H1 (cell line): ENCODE data around the gene PRRX2. TPM values are rescaled to one million over a fixed set of nuclear protein-coding genes. Genes with fewer than 3 reads are reported as not detected.

Experiments
- CTCF ChIA-PET: fragments of 300-600 bp; sonication (Branson Sonifier 250); formaldehyde crosslinking; loops from one replicate; lab custom pipeline; 2021; ENCODE audit not compliant: partially characterized antibody; lab: Charles Lee
- POLR2A ChIA-PET: fragments of 300-600 bp; sonication (Branson Sonifier 250); formaldehyde crosslinking; loops from one replicate; lab custom pipeline; 2021; ENCODE audit warnings: inconsistent platforms; ENCODE audit not compliant: partially characterized antibody; lab: Charles Lee
- DNase-seq, 2 experiments: peaks; one replicate each; pipeline versions ENCODE4 v3.0.0 to v3.0.0-alpha.2; 2010 to 2022; ENCODE audit warnings: low spot score in 2 of 2, low read depth in 1 of 2, mixed read lengths in 1 of 2
- FAIRE-seq: peaks from 2 replicates; lab custom pipeline; 2011; peaks lifted over from hg19 to GRCh38; lab: Jason Lieb, UNC
- H2AFZ ChIP-seq: 2 replicates; pipeline ENCODE4 v1.8.1; 2012; ENCODE audit warnings: low read length, inconsistent platforms
- H2AK5ac ChIP-seq: 2 replicates; pipeline ENCODE4 v1.6.1; 2013; ENCODE audit warnings: low read depth, low read length
- H2BK120ac ChIP-seq: replicated peaks from 2 replicates; pipeline ENCODE3; 2013; ENCODE audit warnings: low read depth, low read length, inconsistent platforms
- H2BK12ac ChIP-seq: 2 replicates; pipeline ENCODE4 v1.6.1; 2013; ENCODE audit warnings: low read depth, low read length
- H2BK15ac ChIP-seq: 2 replicates; pipeline ENCODE4 v1.6.1; 2013; ENCODE audit warnings: low read length
- H2BK20ac ChIP-seq: 2 replicates; pipeline ENCODE4 v1.6.1; 2013; ENCODE audit warnings: low read length
- H2BK5ac ChIP-seq: 2 replicates; pipeline ENCODE4 v1.6.1; 2013; ENCODE audit warnings: low read depth, low read length
- H3K14ac ChIP-seq: 2 replicates; pipeline ENCODE4 v1.6.1; 2013; ENCODE audit warnings: inconsistent platforms; ENCODE audit not compliant: insufficient read length
- H3K18ac ChIP-seq: 2 replicates; pipeline ENCODE4 v1.6.1; 2013; ENCODE audit warnings: low read length; ENCODE audit errors: extremely low read depth
- H3K23ac ChIP-seq: 2 replicates; pipeline ENCODE4 v1.6.1; 2013; ENCODE audit warnings: inconsistent platforms; ENCODE audit not compliant: insufficient read length
- H3K23me2 ChIP-seq: 2 replicates; pipeline ENCODE4 v1.6.1; 2013; ENCODE audit warnings: low read depth, low read length
- H3K27ac ChIP-seq: 2 replicates; pipeline ENCODE4 v1.6.1; 2011; ENCODE audit warnings: low read depth, low read length, inconsistent platforms
- H3K27me3 ChIP-seq, 4 experiments: replicated peaks in 1 of 4; 1 replicate in 1 of 4; 2 replicates in 3 of 4; pipeline versions ENCODE4 v1.6.1 to v1.8.1; 2011 to 2013; ENCODE audit warnings: low read length in 3 of 4, mild to moderate bottlenecking in 3 of 4, inconsistent platforms in 2 of 4, mixed read lengths in 2 of 4, moderate library complexity in 1 of 4; ENCODE audit not compliant: control insufficient read depth in 3 of 4, insufficient read depth in 3 of 4; ENCODE audit errors: extremely low read depth in 1 of 4
- H3K36me3 ChIP-seq, 4 experiments: 2 replicates each; pipeline versions ENCODE4 v1.6.1 to v1.8.1; 2011 to 2013; ENCODE audit warnings: mild to moderate bottlenecking in 4 of 4, low read length in 3 of 4, moderate library complexity in 2 of 4, control low read depth in 1 of 4, inconsistent platforms in 1 of 4; ENCODE audit not compliant: insufficient read depth in 4 of 4, control insufficient read depth in 2 of 4
- H3K4ac ChIP-seq: replicated peaks from 2 replicates; pipeline ENCODE3; 2013; ENCODE audit warnings: low read length, low read depth, mixed read lengths, inconsistent platforms; ENCODE audit not compliant: insufficient read length
- H3K4me1 ChIP-seq, 4 experiments: replicated peaks in 1 of 4; 1 replicate in 1 of 4; 2 replicates in 3 of 4; pipeline versions ENCODE4 v1.6.1 to v1.8.1; 2011 to 2013; ENCODE audit warnings: low read length in 3 of 4, inconsistent platforms in 2 of 4, mixed read lengths in 1 of 4; ENCODE audit not compliant: insufficient read depth in 4 of 4, control insufficient read depth in 3 of 4
- H3K4me2 ChIP-seq, 2 experiments: 2 replicates each; pipeline versions ENCODE4 v1.6.1 to v1.8.1; 2011 to 2013; ENCODE audit warnings: low read depth in 2 of 2, low read length in 2 of 2, control low read depth in 1 of 2, inconsistent platforms in 1 of 2, mild to moderate bottlenecking in 1 of 2; ENCODE audit not compliant: insufficient read depth in 1 of 2
- H3K4me3 ChIP-seq, 4 experiments: fragments of 200-600, 300-600 bp in 1 of 4; sonication (generic), shearing (Covaris generic), sonication (Bioruptor Twin) in 1 of 4; 2 replicates each; pipeline versions ENCODE4 v1.5.1 to v1.8.1; 2011 to 2016; ENCODE audit warnings: low read length in 4 of 4, low read depth in 3 of 4, control low read depth in 2 of 4, inconsistent platforms in 2 of 4, mild to moderate bottlenecking in 2 of 4, mixed read lengths in 1 of 4, moderate library complexity in 1 of 4; ENCODE audit not compliant: insufficient read depth in 2 of 4; ENCODE audit errors: extremely low read depth in 1 of 4
- H3K56ac ChIP-seq: replicated peaks from 2 replicates; pipeline ENCODE3; 2013; ENCODE audit warnings: low read depth, mild to moderate bottlenecking, mixed read lengths, low read length, inconsistent platforms; ENCODE audit not compliant: insufficient read length
- H3K79me1 ChIP-seq: 2 replicates; pipeline ENCODE4 v1.6.1; 2013; ENCODE audit warnings: low read depth, low read length, control low read depth
- H3K79me2 ChIP-seq, 2 experiments: 2 replicates each; pipeline versions ENCODE4 v1.6.1 to v1.8.1; 2012 to 2013; ENCODE audit warnings: low read length in 2 of 2, mild to moderate bottlenecking in 2 of 2, inconsistent platforms in 1 of 2; ENCODE audit not compliant: insufficient read depth in 2 of 2, control insufficient read depth in 1 of 2
- H3K9ac ChIP-seq, 4 experiments: replicated peaks in 1 of 4; 1 replicate in 1 of 4; 2 replicates in 3 of 4; pipeline versions ENCODE4 v1.6.1 to v1.8.1; 2011 to 2013; ENCODE audit warnings: low read depth in 3 of 4, low read length in 3 of 4, control low read depth in 2 of 4, mild to moderate bottlenecking in 2 of 4, moderate library complexity in 2 of 4, inconsistent platforms in 1 of 4; ENCODE audit errors: extremely low read depth in 1 of 4
- H3K9me3 ChIP-seq, 2 experiments: 2 replicates each; pipeline versions ENCODE4 v1.6.1 to v1.8.1; 2012 to 2013; ENCODE audit warnings: mild to moderate bottlenecking in 2 of 2, moderate library complexity in 2 of 2, control low read depth in 1 of 2, inconsistent platforms in 1 of 2, low read depth in 1 of 2, low read length in 1 of 2, mixed read lengths in 1 of 2; ENCODE audit not compliant: insufficient read depth in 2 of 2
- H4K20me1 ChIP-seq, 2 experiments: replicated peaks in 1 of 2; 2 replicates each; pipeline versions ENCODE3 to v1.8.1; 2011 to 2013; ENCODE audit warnings: inconsistent platforms in 2 of 2, low read length in 2 of 2, mild to moderate bottlenecking in 1 of 2; ENCODE audit not compliant: insufficient read depth in 2 of 2, control insufficient read depth in 1 of 2
- H4K5ac ChIP-seq: 2 replicates; pipeline ENCODE4 v1.6.1; 2013; ENCODE audit warnings: low read length, low read depth, mixed read lengths, inconsistent platforms; ENCODE audit not compliant: insufficient read length
- H4K8ac ChIP-seq: 2 replicates; pipeline ENCODE4 v1.8.0; 2013; ENCODE audit warnings: mild to moderate bottlenecking, moderate library complexity, low read length, inconsistent platforms; ENCODE audit not compliant: insufficient read depth; ENCODE audit errors: extremely low read depth
- H4K91ac ChIP-seq: replicated peaks from 2 replicates; pipeline ENCODE3; 2013; ENCODE audit warnings: low read length, mixed read lengths, inconsistent platforms; ENCODE audit not compliant: insufficient read length
- KDM1A ChIP-seq: fragments of 200-600, 300-600 bp; sonication (generic); IDR thresholded peaks from 2 replicates; pipeline ENCODE4 v1.7.1; 2016; ENCODE audit warnings: mild to moderate bottlenecking, low read length, borderline replicate concordance
- TAF7 ChIP-seq: optimal IDR thresholded peaks from 2 replicates; pipeline ENCODE3; 2011; ENCODE audit warnings: low read depth, mild to moderate bottlenecking, inconsistent platforms, low read length, moderate library complexity, borderline replicate concordance
- WGBS, 2 experiments: shearing (Covaris generic) in 1 of 2; methylation state at CpG; one replicate each; pipeline versions ENCODE4 v1.1.6 to v1.1.7; 2013 to 2015; ENCODE audit warnings: low lambda C conversion rate in 2 of 2, mixed read lengths in 2 of 2, inconsistent platforms in 1 of 2, low coverage in 1 of 2, missing lambda C conversion rate in 1 of 2; ENCODE audit not compliant: insufficient replicate concordance in 2 of 2, insufficient coverage in 1 of 2, insufficient read length in 1 of 2; ENCODE audit errors: extremely low coverage in 1 of 2, missing lambda C conversion rate in 1 of 2; 5-methylcytosine and 5-hydroxymethylcytosine counted together
- polyA plus RNA-seq, 7 experiments: library from polyadenylated mRNA; depleted of rRNA in 3 of 7; stranded (reverse) in 5 of 7; unstranded in 2 of 7; fragments of >200 nt in 5 of 7; fragments of 200-250 nt in 2 of 7; gene quantifications; 1 replicate in 5 of 7; 2 replicates in 1 of 7; 4 replicates in 1 of 7; pipeline versions ENCODE4 v1.2.1 to v1.2.3, GENCODE V29; 2011 to 2013; ENCODE audit warnings: missing spikeins in 2 of 7, mixed read lengths in 2 of 7
- total RNA-seq: library from RNA; stranded (reverse); fragmentation: NEBNext Ultra II Directional; extraction: Animal tissue kit (Norgen Biotek cat#: 25700); gene quantifications from 2 replicates; pipeline ENCODE4 v1.2.1, GENCODE V29; 2021

Gene PRRX2
- total and polyA plus RNA-seq, 2 of the 8 experiments (the other 6 are each of a cell fraction or from before 2014, with no cell fraction given): 5.8 to 9.2 TPM

DNA sequence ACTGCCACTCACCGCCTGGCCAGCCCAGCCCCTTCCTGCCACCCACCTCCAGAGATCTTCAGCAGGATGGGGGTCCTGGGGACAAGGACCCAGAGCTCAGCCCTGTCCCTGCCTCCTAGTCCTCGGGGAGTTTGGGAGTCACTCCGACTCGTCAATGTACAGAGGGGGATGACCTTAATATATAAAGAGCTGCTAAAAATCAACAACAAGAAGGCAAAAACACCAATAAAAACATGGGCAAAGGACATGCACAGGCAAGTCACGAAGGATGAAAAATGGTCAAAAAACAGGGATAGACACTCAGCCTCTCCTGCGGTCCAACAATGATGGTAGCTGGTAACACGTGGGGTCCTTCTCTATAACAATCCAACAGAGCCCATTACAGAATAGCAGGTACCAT lies 18.8 kb upstream of the PRRX2 start:
- no peak overlapping the region for H4K5ac ChIP-seq
- FAIRE-seq (no peak), DNase-seq (no peak)
- no peak overlapping the region for H4K8ac ChIP-seq
- POLR2A ChIA-PET: interaction anchor here (1.0 kb wide), 1 partner anchor 10 kb away, joined by 3 read pairs; no protein-coding TSS in a partner anchor
- TF ChIP-seq TAF7 (no peak), KDM1A (peak; percentile 78)
- no peak overlapping the region for H3K27ac ChIP-seq
- no peak overlapping the region for H3K4ac ChIP-seq
- H3K4me3 ChIP-seq: no peak overlapping the region
- H3K79me2 ChIP-seq: peaks cover 0 to under 1% of the 10 kb centered on the region in 2 experiments; a peak in 1 of 4 replicates
- no peak overlapping the region for H2BK120ac ChIP-seq
- H2BK15ac ChIP-seq: no peak overlapping the region
- no peaks in the 10 kb centered on the region for H3K9me3 ChIP-seq
- no peaks in the 10 kb centered on the region for H3K27me3 ChIP-seq
- H4K91ac ChIP-seq: no peak overlapping the region
- no peak overlapping the region for H3K23ac ChIP-seq
- H3K4me1 ChIP-seq: no peaks in the 10 kb centered on the region
- no peak overlapping the region for H3K18ac ChIP-seq
- H3K79me1 ChIP-seq: no peaks in the 10 kb centered on the region
- no peak overlapping the region for H2BK12ac ChIP-seq
- H3K36me3 ChIP-seq: no peaks in the 10 kb centered on the region
- peaks cover 8% of the 10 kb centered on the region; the same call in 1 of the 2 replicates for H3K23me2 ChIP-seq
- no peak overlapping the region for H3K9ac ChIP-seq
- WGBS, 2 experiments: 96% methylated on average over 7 of the region's 7 CpGs; no CpG with 5 or more reads in 1 of the 2 experiments
- H2AK5ac ChIP-seq: no peak overlapping the region
- CTCF ChIA-PET: interaction anchor here (0.6 to 2.3 kb wide), 5 partner anchors 16 to 135 kb away, joined by 3 to 9 read pairs (median 3); no protein-coding TSS in a partner anchor
- no peak overlapping the region for H3K4me2 ChIP-seq
- no peak overlapping the region for H3K14ac ChIP-seq
- H4K20me1 ChIP-seq: peaks cover 0 to 6% of the 10 kb centered on the region in 2 experiments
- H3K56ac ChIP-seq: no peak overlapping the region
- H2AFZ ChIP-seq: no peak overlapping the region
- no peak overlapping the region for H2BK20ac ChIP-seq
- H2BK5ac ChIP-seq: no peak overlapping the region
